SK-N-SH treated with all-trans-retinoic acid at 6 μM for 48 hours (cell line): ENCODE measurements around the gene SOX12.

Source experiments
- ATAC-seq: fragments of 200-7000 bp; cut with Tn5 transposase; 3 replicates; pipeline ENCODE4 v1.9.1; 2020; ENCODE audit warnings: mild to moderate bottlenecking, moderate library complexity
- CSDC2 ChIP-seq: fragments of 250-450 bp; sonication (Bioruptor Pico); IDR thresholded peaks from 2 replicates; pipeline ENCODE4 v1.5.0; 2020; ENCODE audit warnings: mild to moderate bottlenecking, moderate library complexity
- ESRRG ChIP-seq: fragments of 250-450 bp; sonication (Bioruptor Pico); IDR thresholded peaks from 2 replicates; pipeline ENCODE4 v1.6.1; 2021; ENCODE audit warnings: mild to moderate bottlenecking
- OSR1 ChIP-seq: fragments of 250-450 bp; sonication (Bioruptor Pico); IDR thresholded peaks from 2 replicates; pipeline ENCODE4 v1.8.0; 2022; ENCODE audit warnings: moderate library complexity, mild to moderate bottlenecking, inconsistent platforms
- SNAI2 ChIP-seq: fragments of 250-450 bp; sonication (Bioruptor Pico); IDR thresholded peaks from 2 replicates; pipeline ENCODE4 v1.5.0; 2020; ENCODE audit warnings: mild to moderate bottlenecking, moderate library complexity
- TOX ChIP-seq: fragments of 250-450 bp; sonication (Bioruptor Pico); IDR thresholded peaks from 2 replicates; pipeline ENCODE4 v1.8.0; 2021; ENCODE audit warnings: mild to moderate bottlenecking, moderate library complexity, borderline replicate concordance
- ZC3H10 ChIP-seq: fragments of 250-450 bp; sonication (Bioruptor Pico); IDR thresholded peaks from 2 replicates; pipeline ENCODE4 v1.5.1; 2021; ENCODE audit warnings: mild to moderate bottlenecking, moderate library complexity
- ZFP3 ChIP-seq: fragments of 250-450 bp; sonication (Bioruptor Pico); IDR thresholded peaks from 2 replicates; pipeline ENCODE4 v1.5.0; 2020; ENCODE audit warnings: mild to moderate bottlenecking, moderate library complexity
- ZFP30 ChIP-seq: fragments of 450-650 bp; formaldehyde crosslinking; IDR thresholded peaks from 2 replicates; pipeline ENCODE4 v1.5.0; 2022; ENCODE audit warnings: mild to moderate bottlenecking, moderate library complexity
- ZNF565 ChIP-seq: fragments of 450-650 bp; formaldehyde crosslinking; conservative IDR thresholded peaks from 2 replicates; pipeline ENCODE4 v1.5.0; 2020; ENCODE audit warnings: low read depth, mild to moderate bottlenecking, moderate library complexity
- ZNF70 ChIP-seq: fragments of 450-650 bp; formaldehyde crosslinking; IDR thresholded peaks from 2 replicates; pipeline ENCODE4 v1.5.0; 2020; ENCODE audit warnings: mild to moderate bottlenecking, moderate library complexity
- TF ChIP-seq, protein P1 (sequence below): fragments of 250-450 bp; sonication (Bioruptor Pico); IDR thresholded peaks from 2 replicates; pipeline ENCODE4 v1.5.1; 2020; ENCODE audit warnings: low read depth, mild to moderate bottlenecking, moderate library complexity
- TF ChIP-seq, protein P2 (sequence below): fragments of 250-450 bp; sonication (Bioruptor Pico); IDR thresholded peaks from 2 replicates; pipeline ENCODE4 v1.8.0; 2021; ENCODE audit warnings: low read depth, mild to moderate bottlenecking, moderate library complexity, borderline replicate concordance
- TF ChIP-seq, protein P3 (sequence below): fragments of 250-450 bp; sonication (Bioruptor Pico); IDR thresholded peaks from 2 replicates; pipeline ENCODE4 v1.8.0; 2020; ENCODE audit warnings: mild to moderate bottlenecking, moderate library complexity, borderline replicate concordance

Gene SOX12

DNA sequence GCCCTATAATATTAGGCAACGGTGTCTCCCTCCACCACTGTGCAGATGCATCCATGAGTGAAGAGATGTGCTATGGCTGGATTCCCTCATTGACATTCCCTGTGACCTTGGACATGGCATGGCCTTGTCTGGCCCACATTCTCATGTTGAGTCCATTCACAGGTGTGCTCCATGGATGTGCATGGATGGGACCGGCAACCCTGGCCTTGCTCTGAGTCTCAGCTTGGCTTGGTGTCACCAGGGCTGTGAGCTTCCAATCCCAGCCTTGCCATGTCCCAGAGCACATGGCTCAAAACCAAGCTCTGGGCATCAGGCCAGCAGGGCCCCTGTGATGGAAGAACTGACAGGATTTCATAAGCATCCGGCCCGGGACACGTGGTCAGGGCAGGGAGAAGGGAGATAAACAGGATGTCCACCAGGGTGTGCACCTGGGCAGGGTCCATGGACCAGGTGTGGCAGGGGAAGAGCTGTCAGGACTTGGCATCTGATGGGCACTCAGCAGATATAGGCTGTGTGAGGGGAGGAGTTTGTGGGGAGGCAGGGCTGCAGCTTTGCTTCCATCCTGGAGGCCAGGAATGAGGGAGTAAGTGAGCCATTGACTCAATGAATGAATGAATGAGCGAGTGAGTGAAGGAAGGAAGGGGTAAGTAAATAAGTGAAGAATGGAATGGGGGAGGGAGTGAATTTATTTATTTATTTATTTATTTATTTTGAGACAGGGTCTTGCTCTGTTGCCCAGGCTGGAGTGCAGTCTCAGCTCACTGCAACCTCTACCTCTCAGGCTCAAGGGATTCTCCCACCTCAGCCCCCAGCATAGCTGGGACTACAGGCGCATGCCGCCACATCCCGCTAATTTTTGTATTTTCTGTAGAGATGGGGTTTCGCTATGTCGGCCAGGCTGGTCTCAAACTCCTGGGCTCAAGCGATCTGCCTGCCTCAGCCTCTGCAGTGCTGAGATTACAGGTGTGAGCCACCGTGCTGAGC, 37.2 kb downstream of the SOX12 start:
- TF ChIP-seq ESRRG (CRISPR knock-in tag) (no peak), OSR1 (CRISPR knock-in tag) (no peak)
- TF ChIP-seq, protein P1, sequence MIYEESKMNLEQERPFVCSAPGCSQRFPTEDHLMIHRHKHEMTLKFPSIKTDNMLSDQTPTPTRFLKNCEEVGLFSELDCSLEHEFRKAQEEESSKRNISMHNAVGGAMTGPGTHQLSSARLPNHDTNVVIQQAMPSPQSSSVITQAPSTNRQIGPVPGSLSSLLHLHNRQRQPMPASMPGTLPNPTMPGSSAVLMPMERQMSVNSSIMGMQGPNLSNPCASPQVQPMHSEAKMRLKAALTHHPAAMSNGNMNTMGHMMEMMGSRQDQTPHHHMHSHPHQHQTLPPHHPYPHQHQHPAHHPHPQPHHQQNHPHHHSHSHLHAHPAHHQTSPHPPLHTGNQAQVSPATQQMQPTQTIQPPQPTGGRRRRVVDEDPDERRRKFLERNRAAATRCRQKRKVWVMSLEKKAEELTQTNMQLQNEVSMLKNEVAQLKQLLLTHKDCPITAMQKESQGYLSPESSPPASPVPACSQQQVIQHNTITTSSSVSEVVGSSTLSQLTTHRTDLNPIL (CRISPR knock-in tag): no peak
- peak; percentile 78 for ATAC-seq

DNA sequence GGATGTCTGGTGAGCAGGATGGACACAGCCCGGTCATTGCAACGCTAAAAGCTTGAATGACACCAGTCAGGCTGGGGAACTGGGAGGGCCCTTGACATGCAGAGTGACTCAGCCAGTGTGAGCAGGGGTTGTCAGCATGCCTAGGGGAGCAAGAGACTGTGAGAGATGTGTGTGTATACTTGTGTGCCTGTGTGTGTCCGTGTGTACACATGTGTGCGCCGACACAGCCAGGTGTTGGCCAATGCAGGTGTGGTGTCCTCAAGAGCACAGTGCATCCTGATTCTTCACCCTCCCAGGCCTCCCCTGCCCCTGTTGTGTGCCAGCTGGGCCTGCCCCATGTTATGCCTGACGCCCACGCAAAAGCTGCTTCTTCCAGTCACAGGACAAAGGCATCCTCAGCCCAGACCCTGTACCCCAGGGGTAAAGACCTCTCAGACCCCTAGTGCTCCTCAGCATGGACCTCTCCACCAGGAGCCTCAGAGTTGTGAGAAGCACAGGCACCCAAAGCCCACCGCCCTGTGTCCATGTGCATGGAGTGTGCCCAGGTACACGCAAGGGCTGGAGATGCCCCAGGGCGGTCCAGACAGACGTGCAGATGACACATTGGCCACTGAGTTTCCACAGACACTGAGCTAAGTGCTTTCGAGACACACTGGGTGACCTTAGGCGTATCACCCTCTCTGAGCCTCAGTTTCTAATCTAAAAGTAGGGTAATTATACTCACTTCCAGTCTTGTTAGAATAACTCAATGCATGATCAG, 38.1 kb downstream of the SOX12 start:
- TF ChIP-seq ZFP3 (CRISPR knock-in tag): no peak
- no peak for TF ChIP-seq ZC3H10
- TF ChIP-seq SNAI2 (CRISPR knock-in tag): no peak
- ATAC-seq: no peak

DNA sequence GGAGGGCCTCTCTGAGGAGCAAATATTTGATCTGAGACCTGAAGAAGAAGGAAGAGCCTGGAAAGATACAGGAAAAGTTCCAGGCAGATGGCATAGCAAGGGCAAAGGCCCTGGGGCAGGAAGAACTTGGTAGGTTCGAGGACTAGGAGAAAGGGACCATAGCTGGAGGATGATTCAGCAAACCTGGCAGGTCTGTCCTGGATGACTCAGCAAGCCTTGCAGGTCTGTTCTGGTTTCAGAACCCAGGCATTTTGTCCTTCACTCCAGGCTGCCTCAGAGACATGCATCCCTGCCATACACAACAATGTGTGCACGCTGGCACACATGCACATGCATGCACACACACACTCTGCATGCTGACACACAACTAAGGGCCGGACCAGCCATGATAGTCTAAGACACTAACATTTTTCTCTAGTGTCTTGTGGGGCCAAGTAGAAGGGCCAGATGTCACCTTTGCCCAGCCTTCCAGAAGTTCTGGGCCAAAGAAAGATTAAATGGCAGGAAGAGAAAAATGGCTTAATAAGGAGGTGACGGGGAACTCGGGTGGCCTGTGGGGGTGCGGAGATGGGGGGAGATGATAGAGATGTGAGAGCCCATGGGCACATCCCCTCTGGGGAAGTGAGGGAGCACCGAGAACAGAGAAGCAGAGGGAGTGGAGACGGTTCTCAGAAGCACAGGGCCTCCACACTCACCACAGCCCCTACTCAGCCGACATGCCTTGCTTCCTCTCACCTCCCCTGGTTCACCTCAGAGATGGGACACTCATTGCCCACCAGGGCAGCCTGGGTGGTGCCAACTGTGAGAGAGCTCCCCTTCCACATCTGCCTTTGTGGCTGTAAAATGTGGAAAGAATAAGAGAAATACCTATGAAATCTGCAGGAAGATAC, 39.8 kb downstream of the SOX12 start:
- no peak for TF ChIP-seq ZNF70 (CRISPR knock-in tag)
- TF ChIP-seq, protein P2, sequence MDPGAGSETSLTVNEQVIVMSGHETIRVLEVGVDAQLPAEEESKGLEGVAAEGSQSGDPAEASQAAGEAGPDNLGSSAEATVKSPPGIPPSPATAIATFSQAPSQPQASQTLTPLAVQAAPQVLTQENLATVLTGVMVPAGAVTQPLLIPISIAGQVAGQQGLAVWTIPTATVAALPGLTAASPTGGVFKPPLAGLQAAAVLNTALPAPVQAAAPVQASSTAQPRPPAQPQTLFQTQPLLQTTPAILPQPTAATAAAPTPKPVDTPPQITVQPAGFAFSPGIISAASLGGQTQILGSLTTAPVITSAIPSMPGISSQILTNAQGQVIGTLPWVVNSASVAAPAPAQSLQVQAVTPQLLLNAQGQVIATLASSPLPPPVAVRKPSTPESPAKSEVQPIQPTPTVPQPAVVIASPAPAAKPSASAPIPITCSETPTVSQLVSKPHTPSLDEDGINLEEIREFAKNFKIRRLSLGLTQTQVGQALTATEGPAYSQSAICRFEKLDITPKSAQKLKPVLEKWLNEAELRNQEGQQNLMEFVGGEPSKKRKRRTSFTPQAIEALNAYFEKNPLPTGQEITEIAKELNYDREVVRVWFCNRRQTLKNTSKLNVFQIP (CRISPR knock-in tag): no peak
- TF ChIP-seq ZFP30 (CRISPR knock-in tag): no peak
- no peak for TF ChIP-seq ZNF565 (CRISPR knock-in tag)
- TF ChIP-seq ESRRG (CRISPR knock-in tag): no peak
- no peak for TF ChIP-seq TOX
- no peak for ATAC-seq

DNA sequence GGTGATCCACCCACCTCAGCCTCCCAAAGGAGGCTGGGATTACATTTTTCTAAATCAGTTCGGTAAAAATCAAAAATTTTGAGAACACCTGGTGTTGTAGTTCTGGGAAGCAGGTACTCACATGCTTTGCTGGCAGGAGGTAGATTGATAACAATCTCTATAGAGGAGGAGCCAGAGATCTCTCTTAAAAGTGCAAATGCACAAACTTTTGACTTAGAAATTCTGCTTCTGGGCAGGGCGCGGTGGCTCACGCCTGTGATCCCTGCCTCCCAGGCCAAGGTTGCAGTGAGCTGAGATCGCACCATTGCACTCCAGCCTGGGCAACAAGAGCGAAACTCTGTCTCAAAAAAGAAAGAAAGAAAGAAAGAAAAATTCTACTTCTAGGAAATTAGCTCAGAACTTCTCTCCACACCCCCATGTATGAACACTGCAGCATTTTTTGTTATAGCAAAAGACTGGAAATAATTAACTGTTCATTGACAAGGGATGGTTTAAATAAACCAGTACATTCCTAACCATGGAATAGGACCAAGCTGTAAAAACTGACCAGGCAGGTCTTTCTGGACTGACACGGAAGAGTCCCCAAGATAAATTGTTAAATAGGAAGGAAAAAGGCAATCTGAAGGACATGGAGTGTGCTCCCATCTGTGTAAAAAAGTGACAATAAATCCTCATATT, 40.8 kb downstream of the SOX12 start:
- TF ChIP-seq ESRRG (CRISPR knock-in tag): no peak
- no peak for TF ChIP-seq OSR1 (CRISPR knock-in tag)
- TF ChIP-seq CSDC2 (CRISPR knock-in tag): no peak
- TF ChIP-seq ZC3H10: no peak
- TF ChIP-seq, protein P3, sequence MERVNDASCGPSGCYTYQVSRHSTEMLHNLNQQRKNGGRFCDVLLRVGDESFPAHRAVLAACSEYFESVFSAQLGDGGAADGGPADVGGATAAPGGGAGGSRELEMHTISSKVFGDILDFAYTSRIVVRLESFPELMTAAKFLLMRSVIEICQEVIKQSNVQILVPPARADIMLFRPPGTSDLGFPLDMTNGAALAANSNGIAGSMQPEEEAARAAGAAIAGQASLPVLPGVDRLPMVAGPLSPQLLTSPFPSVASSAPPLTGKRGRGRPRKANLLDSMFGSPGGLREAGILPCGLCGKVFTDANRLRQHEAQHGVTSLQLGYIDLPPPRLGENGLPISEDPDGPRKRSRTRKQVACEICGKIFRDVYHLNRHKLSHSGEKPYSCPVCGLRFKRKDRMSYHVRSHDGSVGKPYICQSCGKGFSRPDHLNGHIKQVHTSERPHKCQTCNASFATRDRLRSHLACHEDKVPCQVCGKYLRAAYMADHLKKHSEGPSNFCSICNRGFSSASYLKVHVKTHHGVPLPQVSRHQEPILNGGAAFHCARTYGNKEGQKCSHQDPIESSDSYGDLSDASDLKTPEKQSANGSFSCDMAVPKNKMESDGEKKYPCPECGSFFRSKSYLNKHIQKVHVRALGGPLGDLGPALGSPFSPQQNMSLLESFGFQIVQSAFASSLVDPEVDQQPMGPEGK: no peak
- TF ChIP-seq ZFP3 (CRISPR knock-in tag): no peak
- no peak for TF ChIP-seq ZNF565 (CRISPR knock-in tag)
- TF ChIP-seq, protein P2 (CRISPR knock-in tag): no peak
- no peak for ATAC-seq
